Upper lobe of left lung (tissue), 4 donors: ENCODE results near the gene WNK1.

Source experiments
- CTCF ChIP-seq, 6 experiments: fragments of 450-650 bp in 4 of 6; fragments of 200-600 bp in 2 of 6; sonication (generic) in 2 of 6; IDR thresholded peaks; one replicate each; pipeline ENCODE4 v1.5.1; 2016 to 2019; ENCODE audit warnings: antibody characterized with exemption in 6 of 6
- POLR2A ChIP-seq, 4 donors: fragments of 450-650 bp; IDR thresholded peaks; one replicate each; pipeline ENCODE4 v1.5.1; 2016 to 2017; ENCODE audit warnings: antibody characterized with exemption in 4 of 4, mild to moderate bottlenecking in 2 of 4
- POLR2AphosphoS5 ChIP-seq, 2 donors: sonication (generic); formaldehyde crosslinking; IDR thresholded peaks; one replicate each; pipeline ENCODE4 v1.5.1; 2017; ENCODE audit warnings: antibody characterized with exemption in 2 of 2

- TF ChIP-seq CTCF (IDR thresholded peaks at IDR 0.05) = no peak
- no peak for TF ChIP-seq POLR2A (IDR thresholded peaks at IDR 0.05)
- TF ChIP-seq POLR2AphosphoS5 (IDR thresholded peaks at IDR 0.05) = no peak
Observed at GRCh38 chr12:867905-868304, 115.5 kb downstream of the WNK1 start.
